ENCODE measurements around the gene MYEOV. TPM values are rescaled to one million over a fixed set of nuclear protein-coding genes. Genes with fewer than 3 reads are reported as not detected.

MYEOV gene
- total RNA-seq, 1 experiment from 2014 or later: 0.52 TPM

- no peaks in the 10 kb centered on the region for H3K36me3 Mint-ChIP-seq (ENCODE audit: insufficient read depth, unreplicated experiment)
- CTCF ChIA-PET: no interaction called here
- no TSS peak for BruUV-seq (replicated peaks)
- Histone ChIP-seq H3K9me3 (no peaks in the 10 kb centered on the region), H3K4me3 (ENCODE audit: low read depth, low read length) (no peak overlapping the region), H3K4me1 (peaks cover 57% of the 10 kb centered on the region), H3K27me3 (replicated peaks; ENCODE audit: control insufficient read depth, insufficient read depth, low read length) (no peaks in the 10 kb centered on the region), H3K36me3 (ENCODE audit: control insufficient read depth, insufficient read depth, low read length) (no peaks in the 10 kb centered on the region)
- H3K27me3 Mint-ChIP-seq (ENCODE audit: insufficient read depth, unreplicated experiment): no peaks in the 10 kb centered on the region
- H3K4me3 Mint-ChIP-seq (ENCODE audit: unreplicated experiment): no peak overlapping the region
- POLR2A ChIA-PET: no interaction called here
- intact Hi-C loops (cut with micrococcal nuclease; ENCODE audit: unreplicated experiment): no loop called here
- no peak for TF ChIP-seq CTCF (IDR thresholded peaks at IDR 0.05; ENCODE audit: insufficient read depth in 1 of 2, low read depth in 1 of 2, low read length in 1 of 2, severe bottlenecking in 1 of 2, unreplicated experiment in 1 of 2)
- H3K9me3 Mint-ChIP-seq (ENCODE audit: unreplicated experiment): no peaks in the 10 kb centered on the region
- DNase-seq: no peak
- peaks cover 29% of the 10 kb centered on the region for H3K4me1 Mint-ChIP-seq (ENCODE audit: low read depth, unreplicated experiment)
- H3K27ac Mint-ChIP-seq (ENCODE audit: unreplicated experiment): peak overlapping the region; percentile 0
These were observed 7.1 kb downstream of the MYEOV start for GRCh38 chr11:69301081-69301454.

GRCh38 chr11:69301455-69302401 lies 7.8 kb downstream of the MYEOV start:
- peak overlapping the region; percentile 0 for H3K27ac Mint-ChIP-seq (ENCODE audit: unreplicated experiment)
- no TSS peak for BruUV-seq (replicated peaks)
- no peak for TF ChIP-seq CTCF (IDR thresholded peaks at IDR 0.05; ENCODE audit: insufficient read depth in 1 of 2, low read depth in 1 of 2, low read length in 1 of 2, severe bottlenecking in 1 of 2, unreplicated experiment in 1 of 2)
- Histone ChIP-seq H3K27me3 (replicated peaks; ENCODE audit: control insufficient read depth, insufficient read depth, low read length) (no peaks in the 10 kb centered on the region), H3K9me3 (no peaks in the 10 kb centered on the region), H3K4me1 (peaks cover 50% of the 10 kb centered on the region), H3K4me3 (ENCODE audit: low read depth, low read length) (no peak overlapping the region), H3K36me3 (ENCODE audit: control insufficient read depth, insufficient read depth, low read length) (no peaks in the 10 kb centered on the region)
- intact Hi-C loops (cut with micrococcal nuclease; ENCODE audit: unreplicated experiment): no loop called here
- H3K9me3 Mint-ChIP-seq (ENCODE audit: unreplicated experiment): no peaks in the 10 kb centered on the region
- peaks cover 24% of the 10 kb centered on the region for H3K4me1 Mint-ChIP-seq (ENCODE audit: low read depth, unreplicated experiment)
- ChIA-PET CTCF (no interaction called here), POLR2A (interaction anchor here (0.6 kb wide), 1 partner anchor 21 kb away, joined by 4 read pairs; no protein-coding TSS in a partner anchor)
- no peaks in the 10 kb centered on the region for H3K36me3 Mint-ChIP-seq (ENCODE audit: insufficient read depth, unreplicated experiment)
- H3K4me3 Mint-ChIP-seq (ENCODE audit: unreplicated experiment): no peak overlapping the region
- H3K27me3 Mint-ChIP-seq (ENCODE audit: insufficient read depth, unreplicated experiment): no peaks in the 10 kb centered on the region
- peak; percentile 62 to 75 for DNase-seq

GRCh38 chr11:69302447-69303020 lies 8.6 kb downstream of the MYEOV start:
- TF ChIP-seq CTCF (IDR thresholded peaks at IDR 0.05; ENCODE audit: insufficient read depth in 1 of 2, low read depth in 1 of 2, low read length in 1 of 2, severe bottlenecking in 1 of 2, unreplicated experiment in 1 of 2): no peak
- no peaks in the 10 kb centered on the region for H3K36me3 Mint-ChIP-seq (ENCODE audit: insufficient read depth, unreplicated experiment)
- POLR2A ChIA-PET: no interaction called here
- no peak overlapping the region for H3K4me3 Mint-ChIP-seq (ENCODE audit: unreplicated experiment)
- H3K27ac Mint-ChIP-seq (ENCODE audit: unreplicated experiment): peak overlapping the region; percentile 0
- Histone ChIP-seq H3K36me3 (ENCODE audit: control insufficient read depth, insufficient read depth, low read length) (no peaks in the 10 kb centered on the region), H3K27me3 (replicated peaks; ENCODE audit: control insufficient read depth, insufficient read depth, low read length) (no peaks in the 10 kb centered on the region), H3K4me3 (ENCODE audit: low read depth, low read length) (no peak overlapping the region), H3K4me1 (peaks cover 42% of the 10 kb centered on the region), H3K9me3 (no peaks in the 10 kb centered on the region)
- intact Hi-C loops (cut with micrococcal nuclease; ENCODE audit: unreplicated experiment): no loop called here
- H3K27me3 Mint-ChIP-seq (ENCODE audit: insufficient read depth, unreplicated experiment): no peaks in the 10 kb centered on the region
- peaks cover 17% of the 10 kb centered on the region for H3K4me1 Mint-ChIP-seq (ENCODE audit: low read depth, unreplicated experiment)
- H3K9me3 Mint-ChIP-seq (ENCODE audit: unreplicated experiment): no peaks in the 10 kb centered on the region
- no peak for DNase-seq
- CTCF ChIA-PET: no interaction called here
- no TSS peak for BruUV-seq (replicated peaks)

All from Caco-2 (cell line).